ENCODE measurements around the gene CADPS. TPM values are rescaled to one million over a fixed set of nuclear protein-coding genes. Genes with fewer than 3 reads are reported as not detected.

CADPS gene
- polyA plus RNA-seq, 3 donors, result not detected

DNA sequence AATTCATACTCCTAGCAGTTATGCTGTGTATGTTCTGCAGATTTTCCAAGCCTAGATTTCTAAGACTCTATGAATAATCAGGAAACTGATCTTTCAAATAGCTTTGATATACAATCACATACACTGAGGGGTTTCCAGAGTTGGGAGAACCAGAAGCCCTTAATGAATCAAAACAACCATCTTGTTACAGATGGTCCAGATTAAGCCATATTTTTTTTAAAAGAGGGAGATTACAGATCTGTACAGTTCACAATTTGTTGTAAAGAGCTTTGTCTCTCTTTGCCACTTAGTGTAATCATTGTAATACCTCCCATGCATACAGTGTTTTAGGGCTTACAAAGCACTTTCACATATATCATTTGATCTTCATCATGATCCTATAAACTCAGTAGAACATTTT, 47.7 kb downstream of the CADPS start:
- no peaks in the 10 kb centered on the region for H3K36me3 Mint-ChIP-seq
- Histone ChIP-seq H2AFZ (ENCODE audit: insufficient read depth, low read depth, low read length, poor library complexity, severe bottlenecking) (no peak overlapping the region), H3K79me2 (ENCODE audit: insufficient read depth, low read length) (no peaks in the 10 kb centered on the region), H3K4me1 (ENCODE audit: control insufficient read depth in 1 of 2, insufficient read depth in 2 of 2, low read length in 2 of 2) (no peaks in the 10 kb centered on the region), H3K36me3 (replicated peaks in 1 of 2; ENCODE audit: control insufficient read depth in 1 of 2, insufficient read depth in 2 of 2, low read length in 2 of 2) (no peaks in the 10 kb centered on the region), H3K9me3 (replicated peaks in 1 of 2; ENCODE audit: control insufficient read depth in 1 of 2, insufficient read depth in 1 of 2, low read length in 2 of 2) (no peaks in the 10 kb centered on the region), H3K4me2 (replicated peaks; ENCODE audit: extremely low read depth, low read length, poor library complexity, severe bottlenecking) (no peak overlapping the region), H3K9ac (ENCODE audit: insufficient read depth, low read length, poor library complexity, severe bottlenecking) (no peak overlapping the region), H4K20me1 (ENCODE audit: insufficient read depth, low read length) (no peaks in the 10 kb centered on the region), H3K27ac (ENCODE audit: low read depth in 1 of 2, low read length in 2 of 2) (no peak overlapping the region), H3K27me3 (ENCODE audit: control insufficient read depth in 2 of 2, insufficient read depth in 2 of 2, low read length in 2 of 2) (no peaks in the 10 kb centered on the region), H3K4me3 (replicated peaks in 1 of 3; ENCODE audit: low read depth in 2 of 3, low read length in 3 of 3) (no peak overlapping the region)
- H3K27me3 Mint-ChIP-seq (ENCODE audit: low read depth in 3 of 3), result peaks cover 0 to 2% (median 0%) of the 10 kb centered on the region in 3 donors
- intact Hi-C loops (cut with micrococcal nuclease), result no loop called here
- H3K4me1 Mint-ChIP-seq, result no peaks in the 10 kb centered on the region
- no peak overlapping the region for H3K4me3 Mint-ChIP-seq
- peaks cover 0 to 2% (median 0%) of the 10 kb centered on the region in 7 donors for H3K9me3 Mint-ChIP-seq
- DNase-seq, result no peak
- TF ChIP-seq CTCF (IDR thresholded peaks at IDR 0.05), result no peak
- H3K27ac Mint-ChIP-seq, result no peak overlapping the region

DNA sequence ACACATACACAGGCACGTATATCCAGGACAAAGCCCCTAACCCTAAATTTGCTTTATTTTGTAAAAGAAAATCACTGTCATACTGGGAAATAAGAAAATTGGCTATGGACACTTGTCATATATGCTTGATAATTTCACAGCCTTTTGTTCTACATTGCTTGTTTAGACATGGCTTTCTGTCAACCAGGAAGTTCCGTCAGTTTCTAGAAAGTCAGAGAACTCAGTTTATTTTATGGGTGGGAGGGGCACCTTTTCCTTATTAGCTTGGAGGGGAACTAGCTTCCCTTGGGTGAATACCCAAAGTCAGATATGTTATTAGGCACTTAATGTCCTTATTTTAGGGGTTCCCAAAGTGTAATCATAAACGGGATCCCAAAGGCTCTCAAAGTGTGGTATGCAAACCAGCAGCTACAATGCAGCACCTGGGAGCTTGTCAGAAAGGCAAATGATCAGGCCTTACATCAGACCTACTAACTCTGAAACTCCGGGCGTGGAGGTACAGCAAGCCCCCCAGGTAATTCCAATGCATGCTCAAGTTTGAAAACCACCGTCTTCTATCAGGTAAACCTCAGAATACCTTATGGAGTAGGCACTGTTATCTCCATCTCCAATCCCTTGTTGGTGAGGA, 50.1 kb downstream of the CADPS start:
- Mint-ChIP-seq H3K4me1 (no peaks in the 10 kb centered on the region), H3K4me3 (no peak overlapping the region), H3K36me3 (no peaks in the 10 kb centered on the region), H3K27me3 (ENCODE audit: low read depth in 3 of 3) (peaks cover 0 to 6% (median 0%) of the 10 kb centered on the region in 3 donors), H3K27ac (no peak overlapping the region), H3K9me3 (peaks cover 0 to 4% (median 2%) of the 10 kb centered on the region in 7 donors)
- H3K9me3 ChIP-seq (replicated peaks in 1 of 2; ENCODE audit: control insufficient read depth in 1 of 2, insufficient read depth in 1 of 2, low read length in 2 of 2), result no peaks in the 10 kb centered on the region
- H3K27ac ChIP-seq (ENCODE audit: low read depth in 1 of 2, low read length in 2 of 2), result no peak overlapping the region
- H3K4me3 ChIP-seq (replicated peaks in 1 of 3; ENCODE audit: low read depth in 2 of 3, low read length in 3 of 3), result no peak overlapping the region
- no peaks in the 10 kb centered on the region for H3K4me1 ChIP-seq (ENCODE audit: control insufficient read depth in 1 of 2, insufficient read depth in 2 of 2, low read length in 2 of 2)
- H3K4me2 ChIP-seq (replicated peaks; ENCODE audit: extremely low read depth, low read length, poor library complexity, severe bottlenecking), result no peak overlapping the region
- H4K20me1 ChIP-seq (ENCODE audit: insufficient read depth, low read length), result no peaks in the 10 kb centered on the region
- no CpG with 5 or more reads among the region's 6 CpGs for WGBS (ENCODE audit: insufficient coverage)
- no peaks in the 10 kb centered on the region for H3K79me2 ChIP-seq (ENCODE audit: insufficient read depth, low read length)
- intact Hi-C loops (cut with micrococcal nuclease), result no loop called here
- no peak for TF ChIP-seq CTCF (IDR thresholded peaks at IDR 0.05)
- no peaks in the 10 kb centered on the region for H3K36me3 ChIP-seq (replicated peaks in 1 of 2; ENCODE audit: control insufficient read depth in 1 of 2, insufficient read depth in 2 of 2, low read length in 2 of 2)
- H3K27me3 ChIP-seq (ENCODE audit: control insufficient read depth in 2 of 2, insufficient read depth in 2 of 2, low read length in 2 of 2), result no peaks in the 10 kb centered on the region
- DNase-seq, result no peak
- no peak overlapping the region for H3K9ac ChIP-seq (ENCODE audit: insufficient read depth, low read length, poor library complexity, severe bottlenecking)
- no peak overlapping the region for H2AFZ ChIP-seq (ENCODE audit: insufficient read depth, low read depth, low read length, poor library complexity, severe bottlenecking)
